A549 treated with RU486 at 1 μM for 4 hours (cell line): ENCODE data around the gene CCDC8. TPM values are rescaled to one million over a fixed set of nuclear protein-coding genes. Genes with fewer than 3 reads are reported as not detected.

Experiments
- total RNA-seq: library from RNA; stranded (reverse); fragments of 200-300 nt; extraction: Qiagen RNA extraction; gene quantifications from 5 replicates; pipeline ENCODE4 v1.2.3, GENCODE V29; 2022; ENCODE audit warnings: low read depth

Gene CCDC8
- total RNA-seq, result not detected in 5 replicates

GRCh38 chr19:46413262-46414031 lies at the start of gene CCDC8:
TSS of gene CCDC8 (minus strand) at chr19:46413564. CDS start at chr19:46412810, 754 bp downstream.

GRCh38 chr19:46428239-46429135 lies 15.1 kb upstream of the CCDC8 start, which contains the start of gene PNMA8C:
TSS of gene PNMA8C (minus strand) at chr19:46428936. CDS start at chr19:46428359, 577 bp downstream.

Other genes starting within 250 kb of the CCDC8 start
- gene IGFL1, start 183.8 kb downstream of the CCDC8 start, total RNA-seq, result 2.2 to 3.1 TPM (median 2.6 TPM) in 5 replicates
- gene HIF3A, start 116.5 kb downstream of the CCDC8 start, total RNA-seq, result not detected in 5 replicates
- 80.5 to 88.2 TPM (median 82.1 TPM) in 5 replicates for gene PPP5C, start 66.5 kb downstream of the CCDC8 start, total RNA-seq
- not detected in 5 replicates for gene PNMA8C, start 15.4 kb upstream of the CCDC8 start, total RNA-seq
- gene PNMA8A, start 58.0 kb upstream of the CCDC8 start, total RNA-seq, result 8.8 to 12.0 TPM (median 11.0 TPM) in 5 replicates
- not detected in 5 replicates for gene PNMA8B, start 82.3 kb upstream of the CCDC8 start, total RNA-seq
- gene CALM3, start 187.8 kb upstream of the CCDC8 start, total RNA-seq, result 201 to 250 TPM (median 241 TPM) in 5 replicates
- gene PTGIR, start 211.5 kb upstream of the CCDC8 start, total RNA-seq, result 0.22 TPM in 1 of 5 replicates, not detected in the others
- gene GNG8, start 222.6 kb upstream of the CCDC8 start, total RNA-seq, result not detected in 5 replicates
- 0.22 to 0.37 TPM (median 0.25 TPM) in 5 replicates for gene DACT3, start 247.6 kb upstream of the CCDC8 start, total RNA-seq